Measurements from ENCODE around the gene SLC2A3. TPM values are rescaled to one million over a fixed set of nuclear protein-coding genes. Genes with fewer than 3 reads are reported as not detected.
"Not testable (repeated sequence)": the region's sequence is repeated elsewhere in the genome, so short reads cannot be mapped to it uniquely, and the experiment has no call there.

Gene SLC2A3
- total RNA-seq, 1 donor from 2014 or later, result 71.7 TPM

- Histone ChIP-seq H3K9me3 (no peaks in the 10 kb centered on the region), H3K4me3 (no peak overlapping the region), H3K36me3 (no peaks in the 10 kb centered on the region), H3K4me1 (peaks cover 6% of the 10 kb centered on the region), H3K27ac (no peak overlapping the region), H3K27me3 (no peaks in the 10 kb centered on the region)
- intact Hi-C loops (cut with DNase I), result no loop called here
- TF ChIP-seq POLR2A (IDR thresholded peaks at IDR 0.05), result no peak
- no peak for DNase-seq (ENCODE audit: extremely low spot score in 2 of 2)
Observed at GRCh38 chr12:7973457-7973825, 37.5 kb upstream of the SLC2A3 start.

- TF ChIP-seq, protein P1, sequence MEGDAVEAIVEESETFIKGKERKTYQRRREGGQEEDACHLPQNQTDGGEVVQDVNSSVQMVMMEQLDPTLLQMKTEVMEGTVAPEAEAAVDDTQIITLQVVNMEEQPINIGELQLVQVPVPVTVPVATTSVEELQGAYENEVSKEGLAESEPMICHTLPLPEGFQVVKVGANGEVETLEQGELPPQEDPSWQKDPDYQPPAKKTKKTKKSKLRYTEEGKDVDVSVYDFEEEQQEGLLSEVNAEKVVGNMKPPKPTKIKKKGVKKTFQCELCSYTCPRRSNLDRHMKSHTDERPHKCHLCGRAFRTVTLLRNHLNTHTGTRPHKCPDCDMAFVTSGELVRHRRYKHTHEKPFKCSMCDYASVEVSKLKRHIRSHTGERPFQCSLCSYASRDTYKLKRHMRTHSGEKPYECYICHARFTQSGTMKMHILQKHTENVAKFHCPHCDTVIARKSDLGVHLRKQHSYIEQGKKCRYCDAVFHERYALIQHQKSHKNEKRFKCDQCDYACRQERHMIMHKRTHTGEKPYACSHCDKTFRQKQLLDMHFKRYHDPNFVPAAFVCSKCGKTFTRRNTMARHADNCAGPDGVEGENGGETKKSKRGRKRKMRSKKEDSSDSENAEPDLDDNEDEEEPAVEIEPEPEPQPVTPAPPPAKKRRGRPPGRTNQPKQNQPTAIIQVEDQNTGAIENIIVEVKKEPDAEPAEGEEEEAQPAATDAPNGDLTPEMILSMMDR (IDR thresholded peaks at IDR 0.05), result no peak
- TF ChIP-seq POLR2AphosphoS5 (IDR thresholded peaks at IDR 0.05; ENCODE audit: insufficient read depth in 1 of 2, low read depth in 1 of 2) (no peak), POLR2A (IDR thresholded peaks at IDR 0.05) (no peak)
- Histone ChIP-seq H3K4me1 (peaks cover 6% of the 10 kb centered on the region), H3K27me3 (no peaks in the 10 kb centered on the region), H3K27ac (no peak overlapping the region), H3K9me3 (no peaks in the 10 kb centered on the region), H3K36me3 (no peaks in the 10 kb centered on the region), H3K4me3 (no peak overlapping the region)
- no peak for DNase-seq (ENCODE audit: extremely low spot score in 2 of 2)
- intact Hi-C loops (cut with DNase I), result no loop called here
Observed at GRCh38 chr12:7972734-7973456, 36.9 kb upstream of the SLC2A3 start.

GRCh38 chr12:7972269-7972668 is 36.3 kb upstream of the SLC2A3 start:
- H3K9me3 ChIP-seq; H3K27me3 ChIP-seq; H3K36me3 ChIP-seq; DNase-seq (ENCODE audit: extremely low spot score in 2 of 2); H3K27ac ChIP-seq; H3K4me3 ChIP-seq; H3K4me1 ChIP-seq; intact Hi-C loops (cut with DNase I): not testable (repeated sequence)

DNA sequence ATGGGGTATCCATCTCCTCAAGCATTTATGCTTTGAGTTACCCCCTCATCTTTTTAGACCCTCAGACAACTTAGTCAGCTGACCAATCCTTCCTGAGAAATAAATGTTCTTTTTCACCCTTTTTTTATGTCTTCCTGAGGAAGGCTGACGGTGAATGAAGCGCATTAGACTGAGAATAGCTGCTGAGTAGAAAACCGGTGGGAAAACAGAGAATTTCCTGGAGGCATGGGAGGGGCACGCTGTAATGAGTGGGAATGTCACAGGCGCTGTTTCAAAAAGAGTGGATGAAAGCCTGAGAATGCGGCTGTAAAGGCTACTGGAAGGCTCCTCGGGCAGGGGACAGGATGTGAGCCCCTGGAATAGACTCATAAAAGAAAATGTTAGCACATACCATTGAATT is 35.8 kb upstream of the SLC2A3 start:
- Histone ChIP-seq H3K27ac (peak overlapping the region; percentile 82), H3K4me3 (peak overlapping the region in 1 of 2 donors; percentile 43)
- H3K9me3 ChIP-seq; intact Hi-C loops (cut with DNase I); H3K36me3 ChIP-seq; H3K27me3 ChIP-seq; H3K4me1 ChIP-seq; DNase-seq (ENCODE audit: extremely low spot score in 2 of 2): not testable (repeated sequence)

- Histone ChIP-seq H3K36me3 (no peaks in the 10 kb centered on the region), H3K27ac (peak overlapping the region; percentile 82), H3K4me1 (peaks cover 6% of the 10 kb centered on the region), H3K9me3 (no peaks in the 10 kb centered on the region), H3K27me3 (no peaks in the 10 kb centered on the region), H3K4me3 (peak overlapping the region; percentile 43 to 46)
- peak in 1 of 2 donors; percentile 96 for DNase-seq (ENCODE audit: extremely low spot score in 2 of 2)
- intact Hi-C loops (cut with DNase I), result no loop called here
- TF ChIP-seq, protein P1 (IDR thresholded peaks at IDR 0.05), result peak in 1 of 3 experiments; percentile 5
- TF ChIP-seq POLR2A (IDR thresholded peaks at IDR 0.05) (peak in 1 of 2 donors; percentile 35), POLR2AphosphoS5 (IDR thresholded peaks at IDR 0.05; ENCODE audit: insufficient read depth in 1 of 2, low read depth in 1 of 2) (peak; percentile 86 to 91)
Observed at GRCh38 chr12:7970475-7971252, 34.7 kb upstream of the SLC2A3 start.

- TF ChIP-seq POLR2AphosphoS5 (IDR thresholded peaks at IDR 0.05; ENCODE audit: insufficient read depth in 1 of 2, low read depth in 1 of 2), result no peak
- TF ChIP-seq, protein P1 (IDR thresholded peaks at IDR 0.05), result no peak
- TF ChIP-seq POLR2A (IDR thresholded peaks at IDR 0.05), result no peak
- no peak for DNase-seq (ENCODE audit: extremely low spot score in 2 of 2)
Observed at GRCh38 chr12:7966563-7966962, 30.6 kb upstream of the SLC2A3 start.

DNA sequence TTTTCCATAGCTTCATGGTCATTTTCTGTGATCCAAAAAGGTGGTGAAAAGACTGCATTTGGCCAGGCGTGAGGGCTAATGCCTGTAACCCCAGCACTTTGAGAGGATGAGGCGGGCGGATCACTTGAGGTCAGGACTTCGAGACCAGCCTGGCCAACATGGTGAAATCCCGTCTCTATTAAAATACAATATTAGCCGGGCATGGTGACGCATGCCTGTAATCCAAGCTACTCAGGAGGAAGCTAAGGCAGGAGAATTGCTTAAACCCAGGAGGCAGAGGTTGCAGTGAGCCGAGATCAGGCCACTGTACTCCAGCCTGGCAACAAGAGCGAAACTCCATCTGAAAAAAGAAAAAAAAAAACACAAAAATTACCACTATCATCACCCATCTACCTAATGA is 28.7 kb upstream of the SLC2A3 start:
- intact Hi-C loops (cut with DNase I); H3K9me3 ChIP-seq; H3K4me3 ChIP-seq; H3K27ac ChIP-seq; H3K27me3 ChIP-seq; DNase-seq (ENCODE audit: extremely low spot score in 2 of 2); H3K36me3 ChIP-seq: not testable (repeated sequence)
- H3K4me1 ChIP-seq, result peaks cover 11% of the 10 kb centered on the region

More at GRCh38 chr12:7966563-7966962, 30.6 kb upstream of the SLC2A3 start:
- Histone ChIP-seq H3K27me3 (no peaks in the 10 kb centered on the region), H3K27ac (no peak overlapping the region), H3K4me3 (no peak overlapping the region), H3K36me3 (no peaks in the 10 kb centered on the region), H3K4me1 (peaks cover 6% of the 10 kb centered on the region), H3K9me3 (no peaks in the 10 kb centered on the region)
- intact Hi-C loops (cut with DNase I), result no loop called here

Measured in vagina (tissue), 2 donors.